Mesothelial cell of epicardium (in vitro differentiated cells): ENCODE measurements around the gene TEAD4. TPM values are rescaled to one million over a fixed set of nuclear protein-coding genes. Genes with fewer than 3 reads are reported as not detected.

Experiments used
- DNase-seq, 2 experiments: peaks; one replicate each; pipeline ENCODE4 v3.0.0; 2021; ENCODE audit warnings: low spot score in 2 of 2; ENCODE audit not compliant: unreplicated experiment in 2 of 2
- H3K27ac Mint-ChIP-seq: 2 replicates; pipeline ENCODE4 v1.8.0; 2021; ENCODE audit warnings: mixed read lengths
- H3K27me3 Mint-ChIP-seq: 2 replicates; pipeline ENCODE4 v1.8.0; 2021; ENCODE audit warnings: low read depth, mixed read lengths
- H3K36me3 Mint-ChIP-seq: 2 replicates; pipeline ENCODE4 v1.8.0; 2021; ENCODE audit warnings: mixed read lengths
- H3K4me1 Mint-ChIP-seq: 2 replicates; pipeline ENCODE4 v1.8.0; 2021; ENCODE audit warnings: mixed read lengths
- H3K4me3 Mint-ChIP-seq: 2 replicates; pipeline ENCODE4 v1.8.0; 2021; ENCODE audit warnings: mild to moderate bottlenecking, moderate library complexity, mixed read lengths
- H3K9me3 Mint-ChIP-seq: 2 replicates; pipeline ENCODE4 v1.8.0; 2021; ENCODE audit warnings: mixed read lengths
- CTCF ChIP-seq: fragments of 200-600 bp; sonication (generic); IDR thresholded peaks from one replicate; pipeline ENCODE4 v1.5.0; 2021; ENCODE audit warnings: antibody characterized with exemption; ENCODE audit not compliant: unreplicated experiment
- total RNA-seq: library from RNA; stranded (reverse); gene quantifications from 3 replicates; pipeline ENCODE4 v1.2.1, GENCODE V29; 2021

TEAD4 gene
- total RNA-seq, 1 donor from 2014 or later, result 32.3 TPM

DNA sequence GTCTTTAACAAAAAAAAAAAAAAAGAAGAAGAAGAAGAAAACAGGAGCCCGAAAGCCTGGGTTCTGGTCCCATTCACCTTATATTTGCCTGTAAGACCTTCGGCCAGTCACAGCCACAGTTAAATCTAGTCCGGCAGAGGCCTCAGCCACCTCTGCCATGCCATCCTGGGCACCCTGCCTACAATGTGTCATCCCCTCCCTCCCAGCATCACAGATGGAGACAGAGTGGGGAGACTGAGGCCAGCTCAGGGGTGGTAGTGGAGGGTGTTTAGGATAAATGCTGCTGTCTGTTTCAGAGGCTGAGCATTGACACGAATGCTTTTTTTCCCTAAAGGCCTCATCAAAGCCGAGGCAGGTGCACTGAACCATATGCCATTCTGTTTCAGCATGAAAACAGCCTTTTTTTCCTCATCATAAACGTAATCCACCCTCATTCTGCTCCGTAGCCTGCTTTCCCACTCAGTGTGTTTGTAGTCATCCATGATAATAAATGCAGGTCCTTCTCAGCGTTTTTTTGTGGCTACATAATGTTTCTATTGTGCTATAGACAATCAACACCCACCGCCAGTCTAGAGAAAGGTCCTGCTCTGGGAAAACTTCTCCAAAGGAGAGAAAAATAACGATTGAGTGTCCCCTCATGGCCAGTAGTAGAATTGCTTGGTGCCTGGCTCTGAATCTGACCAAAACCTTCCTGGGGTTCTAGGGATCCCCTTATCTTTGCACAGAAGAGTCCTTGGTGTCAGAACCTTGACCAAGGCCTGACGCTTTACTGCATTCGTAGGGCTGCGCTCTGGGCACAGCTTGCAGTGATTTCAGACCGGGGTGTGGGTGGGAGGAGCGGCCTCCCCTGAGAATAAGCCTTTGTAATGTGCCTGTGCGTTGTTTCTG lies 76.9 kb downstream of the TEAD4 start:
- DNase-seq, result no peak
- H3K27ac Mint-ChIP-seq, result no peak overlapping the region
- peaks cover 2% of the 10 kb centered on the region for H3K36me3 Mint-ChIP-seq
- H3K4me1 Mint-ChIP-seq, result peaks cover 9% of the 10 kb centered on the region
- no peaks in the 10 kb centered on the region for H3K27me3 Mint-ChIP-seq
- no peaks in the 10 kb centered on the region for H3K9me3 Mint-ChIP-seq
- no peak for TF ChIP-seq CTCF
- H3K4me3 Mint-ChIP-seq, result no peak overlapping the region

DNA sequence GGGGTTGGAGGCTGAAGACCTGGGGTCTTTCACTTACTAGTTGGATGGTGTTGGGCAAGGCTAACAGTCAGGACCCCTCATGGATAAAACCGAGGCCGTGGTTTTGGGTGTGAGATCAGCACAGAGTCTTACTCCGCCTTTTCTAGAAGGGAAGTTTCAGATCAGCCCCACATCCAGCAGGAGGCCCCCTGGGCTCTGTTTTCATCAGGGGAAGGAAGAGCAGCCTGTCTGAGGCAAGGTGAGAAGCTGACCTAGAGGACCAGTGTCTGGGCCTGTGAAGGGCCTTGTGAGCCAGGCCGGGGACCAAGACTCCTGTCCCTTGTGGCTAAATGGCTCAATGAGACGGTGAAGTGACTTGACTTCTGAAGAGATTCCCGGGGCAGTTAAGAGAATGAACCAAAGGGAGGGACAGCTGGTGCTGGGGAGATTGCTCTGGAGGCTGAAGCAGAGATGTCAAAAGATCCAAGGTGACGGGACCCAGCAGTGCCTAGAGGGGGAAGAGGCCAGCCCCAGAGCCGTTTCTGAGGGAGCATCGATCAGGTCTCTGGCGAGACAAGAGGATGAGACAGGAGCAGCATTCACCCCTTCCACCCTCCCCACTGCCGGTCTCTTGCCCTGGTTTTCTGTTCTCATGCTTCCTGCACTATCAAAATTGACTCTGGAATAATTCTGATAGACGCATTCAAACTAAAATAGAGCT lies 77.9 kb downstream of the TEAD4 start:
- no peak overlapping the region for H3K4me3 Mint-ChIP-seq
- TF ChIP-seq CTCF, result no peak
- no peaks in the 10 kb centered on the region for H3K27me3 Mint-ChIP-seq
- no peak for DNase-seq
- peaks cover 2% of the 10 kb centered on the region for H3K36me3 Mint-ChIP-seq
- H3K27ac Mint-ChIP-seq, result no peak overlapping the region
- H3K4me1 Mint-ChIP-seq, result peaks cover 9% of the 10 kb centered on the region
- no peaks in the 10 kb centered on the region for H3K9me3 Mint-ChIP-seq

- H3K36me3 Mint-ChIP-seq, result peaks cover 2% of the 10 kb centered on the region
- TF ChIP-seq CTCF, result no peak
- H3K27me3 Mint-ChIP-seq, result no peaks in the 10 kb centered on the region
These were observed 79.0 kb downstream of the TEAD4 start for GRCh38 chr12:3038166-3038565.

DNA sequence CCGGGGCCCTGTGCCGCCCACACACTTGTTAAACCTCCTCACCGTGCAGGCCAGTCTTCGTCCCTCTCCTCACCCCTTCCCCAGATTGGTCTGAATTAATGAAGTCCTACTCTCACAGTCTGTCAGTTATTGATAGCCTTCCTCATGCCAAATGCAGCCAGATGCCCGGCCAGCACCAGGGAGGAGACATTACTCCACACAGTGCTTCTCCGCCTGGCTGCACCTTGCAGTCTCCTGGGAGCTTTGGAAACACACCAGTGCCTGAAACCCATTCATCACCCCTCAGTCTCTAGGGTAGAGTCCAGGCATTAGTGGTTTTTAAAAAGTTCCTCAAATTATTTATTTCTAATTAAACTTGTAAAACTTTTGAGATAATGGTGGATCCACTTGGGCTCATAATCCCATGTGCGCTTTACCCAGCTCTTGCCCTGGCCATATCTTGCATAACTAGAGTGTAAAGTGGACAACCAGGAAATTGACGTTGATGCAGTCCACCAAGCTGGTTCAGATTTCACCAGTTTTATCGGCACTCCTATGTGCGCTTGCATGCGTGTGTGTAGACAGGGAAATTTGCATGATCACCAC lies 79.8 kb downstream of the TEAD4 start:
- Mint-ChIP-seq H3K27ac (no peak overlapping the region), H3K9me3 (no peaks in the 10 kb centered on the region), H3K27me3 (no peaks in the 10 kb centered on the region), H3K4me3 (no peak overlapping the region), H3K4me1 (peaks cover 3% of the 10 kb centered on the region), H3K36me3 (peaks cover 2% of the 10 kb centered on the region)
- DNase-seq, result no peak
- no peak for TF ChIP-seq CTCF

More at GRCh38 chr12:3038166-3038565, 79.0 kb downstream of the TEAD4 start:
- no peak for DNase-seq
- Mint-ChIP-seq H3K4me1 (peaks cover 9% of the 10 kb centered on the region), H3K9me3 (no peaks in the 10 kb centered on the region), H3K27ac (no peak overlapping the region), H3K4me3 (no peak overlapping the region)

DNA sequence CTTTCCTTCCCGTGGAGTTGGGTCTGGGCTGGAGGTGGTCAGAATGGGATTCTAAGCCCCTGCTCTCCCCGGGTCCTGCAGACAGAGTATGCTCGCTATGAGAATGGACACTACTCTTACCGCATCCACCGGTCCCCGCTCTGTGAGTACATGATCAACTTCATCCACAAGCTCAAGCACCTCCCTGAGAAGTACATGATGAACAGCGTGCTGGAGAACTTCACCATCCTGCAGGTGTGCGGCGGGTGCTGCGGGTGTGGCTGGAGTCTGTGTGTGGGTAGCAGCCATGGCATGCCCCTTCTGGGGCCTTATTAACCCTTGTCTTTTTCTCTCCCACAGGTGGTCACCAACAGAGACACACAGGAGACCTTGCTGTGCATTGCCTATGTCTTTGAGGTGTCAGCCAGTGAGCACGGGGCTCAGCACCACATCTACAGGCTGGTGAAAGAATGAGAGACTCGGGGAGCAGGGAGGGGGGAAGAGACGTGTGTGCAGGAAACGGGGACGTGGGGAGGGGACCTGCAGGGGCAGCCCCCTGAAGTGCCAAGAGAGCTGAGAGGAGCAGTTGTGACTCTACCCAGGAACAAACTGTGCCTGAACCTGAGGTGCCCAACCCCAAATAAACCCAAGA lies 80.9 kb downstream of the TEAD4 start:
- Mint-ChIP-seq H3K27me3 (no peaks in the 10 kb centered on the region), H3K27ac (no peak overlapping the region), H3K4me3 (no peak overlapping the region), H3K4me1 (no peaks in the 10 kb centered on the region), H3K36me3 (peaks cover 2% of the 10 kb centered on the region), H3K9me3 (no peaks in the 10 kb centered on the region)
- no peak for DNase-seq
- TF ChIP-seq CTCF, result no peak
